ENCODE measurements around the gene DUSP15.

The DUSP15 gene

GRCh38 chr20:31849306-31849930 is 20.9 kb downstream of the DUSP15 start:
- H3K27me3 ChIP-seq (ENCODE audit: low read length): no peaks in the 10 kb centered on the region
- no peaks in the 10 kb centered on the region for H4K20me1 ChIP-seq (ENCODE audit: low read depth, low read length)
- no peak overlapping the region for H3K9ac ChIP-seq (ENCODE audit: low read length)
- H3K4me2 ChIP-seq (ENCODE audit: low read depth, low read length, poor library complexity, severe bottlenecking): no peak overlapping the region
- no peak overlapping the region for H3K27ac ChIP-seq (ENCODE audit: low read depth, low read length)
- no peaks in the 10 kb centered on the region for H3K36me3 ChIP-seq (ENCODE audit: low read length)
- H3K9me2 ChIP-seq (replicated peaks; ENCODE audit: insufficient read depth, low read length): no peaks in the 10 kb centered on the region
- H3K9me3 ChIP-seq (ENCODE audit: insufficient read depth, low read length): no peaks in the 10 kb centered on the region
- TF ChIP-seq EZH2phosphoT487 (conservative IDR thresholded peaks at IDR 0.05; ENCODE audit: low read length) (no peak), CTCF (IDR thresholded peaks at IDR 0.05; ENCODE audit: insufficient read depth, low read length, poor library complexity, severe bottlenecking) (no peak)
- no peak overlapping the region for H2AFZ ChIP-seq (ENCODE audit: low read depth, low read length, severe bottlenecking)
- no peaks in the 10 kb centered on the region for H3F3A ChIP-seq (ENCODE audit: insufficient read depth)
- H3K79me2 ChIP-seq (ENCODE audit: insufficient read depth, low read length): no peaks in the 10 kb centered on the region
- H3K4me3 ChIP-seq (ENCODE audit: insufficient read depth, low read length, poor library complexity, severe bottlenecking): no peak overlapping the region

GRCh38 chr20:31848088-31848999 is 22.0 kb downstream of the DUSP15 start:
- Histone ChIP-seq H2AFZ (ENCODE audit: low read depth, low read length, severe bottlenecking) (no peak overlapping the region), H4K20me1 (ENCODE audit: low read depth, low read length) (no peaks in the 10 kb centered on the region), H3K9me2 (replicated peaks; ENCODE audit: insufficient read depth, low read length) (no peaks in the 10 kb centered on the region), H3K4me2 (ENCODE audit: low read depth, low read length, poor library complexity, severe bottlenecking) (no peak overlapping the region), H3K4me3 (ENCODE audit: insufficient read depth, low read length, poor library complexity, severe bottlenecking) (no peak overlapping the region), H3K9me3 (ENCODE audit: insufficient read depth, low read length) (no peaks in the 10 kb centered on the region), H3K36me3 (ENCODE audit: low read length) (no peaks in the 10 kb centered on the region), H3F3A (ENCODE audit: insufficient read depth) (no peaks in the 10 kb centered on the region), H3K27me3 (ENCODE audit: low read length) (no peaks in the 10 kb centered on the region), H3K27ac (ENCODE audit: low read depth, low read length) (no peak overlapping the region), H3K79me2 (ENCODE audit: insufficient read depth, low read length) (no peaks in the 10 kb centered on the region), H3K9ac (ENCODE audit: low read length) (no peak overlapping the region)
- TF ChIP-seq CTCF (IDR thresholded peaks at IDR 0.05; ENCODE audit: insufficient read depth, low read length, poor library complexity, severe bottlenecking): no peak
- no peak for TF ChIP-seq EZH2phosphoT487 (conservative IDR thresholded peaks at IDR 0.05; ENCODE audit: low read length)

- Histone ChIP-seq H3K9me3 (ENCODE audit: insufficient read depth, low read length) (no peaks in the 10 kb centered on the region), H3K27ac (ENCODE audit: low read depth, low read length) (no peak overlapping the region), H3K36me3 (ENCODE audit: low read length) (no peaks in the 10 kb centered on the region), H3K79me2 (ENCODE audit: insufficient read depth, low read length) (no peaks in the 10 kb centered on the region), H3K27me3 (ENCODE audit: low read length) (no peaks in the 10 kb centered on the region), H3F3A (ENCODE audit: insufficient read depth) (no peaks in the 10 kb centered on the region), H3K4me2 (ENCODE audit: low read depth, low read length, poor library complexity, severe bottlenecking) (no peak overlapping the region), H3K4me3 (ENCODE audit: insufficient read depth, low read length, poor library complexity, severe bottlenecking) (no peak overlapping the region), H4K20me1 (ENCODE audit: low read depth, low read length) (no peaks in the 10 kb centered on the region), H3K9me2 (replicated peaks; ENCODE audit: insufficient read depth, low read length) (no peaks in the 10 kb centered on the region), H2AFZ (ENCODE audit: low read depth, low read length, severe bottlenecking) (no peak overlapping the region), H3K9ac (ENCODE audit: low read length) (no peak overlapping the region)
- no peak for TF ChIP-seq EZH2phosphoT487 (conservative IDR thresholded peaks at IDR 0.05; ENCODE audit: low read length)
- TF ChIP-seq CTCF (IDR thresholded peaks at IDR 0.05; ENCODE audit: insufficient read depth, low read length, poor library complexity, severe bottlenecking): no peak
Observed at GRCh38 chr20:31846793-31847138, 23.6 kb downstream of the DUSP15 start.

All from SU-DHL-6 (cell line).